Activated CD4-positive, alpha-beta T cell treated with anti-CD3 and anti-CD28 coated beads for 24 hours (primary cell): ENCODE results near the gene AGPS.
"Not testable (repeated sequence)": the region's sequence is repeated elsewhere in the genome, so short reads cannot be mapped to it uniquely, and the experiment has no call there.

ENCODE experiments used
- DNase-seq, 2 donors: peaks; one replicate each; pipeline ENCODE4 v3.0.0-alpha.2; 2020; ENCODE audit warnings: low read depth in 2 of 2

The AGPS gene

GRCh38 chr2:177471990-177472389 is 79.4 kb downstream of the AGPS start:
- no peak for DNase-seq

GRCh38 chr2:177474301-177474700 is 81.7 kb downstream of the AGPS start:
- DNase-seq, result no peak

DNA sequence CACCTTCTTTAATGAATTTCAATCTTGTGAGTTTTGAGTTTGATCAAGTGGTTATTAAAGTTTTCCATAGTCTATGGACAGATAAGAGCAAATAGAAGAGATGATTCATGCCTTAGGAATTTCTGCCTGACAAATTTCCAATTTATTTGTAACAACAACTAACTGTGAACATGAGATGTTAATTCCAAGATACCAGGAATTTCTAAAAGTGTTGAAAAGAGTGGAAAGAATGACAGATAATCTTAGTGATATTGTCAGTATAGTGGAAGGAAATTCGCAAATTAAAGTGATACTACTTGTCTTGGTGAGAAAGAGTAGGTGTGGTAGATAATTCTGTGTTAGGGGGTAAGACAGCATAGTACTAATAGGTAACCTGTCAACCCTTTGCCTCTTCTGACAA is 82.4 kb downstream of the AGPS start:
- DNase-seq, result no peak

- DNase-seq, result no peak
These were observed 84.3 kb downstream of the AGPS start for GRCh38 chr2:177476897-177477296.

GRCh38 chr2:177478029-177478428 is 85.5 kb downstream of the AGPS start:
- no peak for DNase-seq

- no peak for DNase-seq
These were observed 86.3 kb downstream of the AGPS start for GRCh38 chr2:177478907-177479306.

DNA sequence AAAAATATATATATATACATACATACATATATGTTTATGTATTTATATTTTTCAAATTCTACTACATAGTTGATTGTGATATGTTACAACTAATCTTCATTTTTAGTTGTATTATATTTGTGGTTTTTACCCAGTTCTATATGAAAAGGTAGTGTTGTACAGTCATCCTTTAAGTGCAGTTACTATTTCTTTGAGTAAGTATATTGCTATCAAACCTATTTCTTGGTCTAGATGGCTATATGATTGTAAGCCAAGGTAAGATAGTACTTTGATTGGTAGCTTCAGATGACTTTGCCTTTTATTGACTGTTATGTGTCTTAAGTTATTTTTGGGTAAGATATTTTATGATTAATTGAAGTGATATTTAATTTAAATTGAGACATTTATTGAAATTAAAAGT is 89.6 kb downstream of the AGPS start:
- no peak for DNase-seq

DNA sequence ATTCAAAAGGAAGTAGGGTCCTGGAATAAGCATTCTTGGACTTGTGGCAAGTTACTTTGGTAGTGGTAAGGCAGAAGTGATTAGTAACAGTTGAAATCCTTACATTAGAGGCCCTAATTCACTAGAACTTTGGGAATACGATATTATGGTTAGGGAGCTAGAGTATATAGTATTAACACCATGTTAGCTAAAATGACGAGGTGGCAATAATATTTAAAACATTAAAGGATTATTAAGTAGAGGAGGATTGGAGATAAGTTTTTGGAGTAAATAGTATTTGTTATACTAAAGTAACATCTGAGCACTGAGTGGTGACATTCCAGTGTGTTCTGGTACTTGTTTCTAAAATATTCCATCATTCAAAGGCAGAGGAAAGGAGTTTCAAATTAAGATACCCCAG is 91.0 kb downstream of the AGPS start:
- DNase-seq, result no peak

- DNase-seq, result no peak
These were observed 91.7 kb downstream of the AGPS start for GRCh38 chr2:177484180-177484795.

DNA sequence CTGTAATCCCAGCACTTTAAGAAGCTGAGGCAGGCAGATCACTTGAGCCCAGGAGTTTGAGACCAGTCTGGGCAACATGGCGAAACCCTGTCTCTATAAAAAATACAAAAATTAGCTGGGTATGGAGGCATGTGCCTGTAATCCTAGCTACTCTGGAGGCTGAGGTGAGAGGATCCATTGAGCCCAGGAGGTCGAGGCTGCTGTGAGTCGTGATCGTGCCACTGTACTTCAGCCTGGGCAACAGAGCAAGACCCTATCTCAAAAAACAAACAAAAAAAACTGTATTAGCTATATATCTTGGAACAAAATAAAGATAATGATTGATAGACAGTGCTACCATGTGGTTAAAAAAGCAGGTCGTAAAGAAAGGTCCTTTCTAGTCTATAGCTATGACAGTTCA is 93.1 kb downstream of the AGPS start:
- DNase-seq, result not testable (repeated sequence)

GRCh38 chr2:177489719-177490301 is 97.2 kb downstream of the AGPS start:
- no peak for DNase-seq

- no peak for DNase-seq
These were observed 103.4 kb downstream of the AGPS start for GRCh38 chr2:177495945-177496344.

GRCh38 chr2:177496921-177497320 is 104.3 kb downstream of the AGPS start:
- DNase-seq, result no peak

DNA sequence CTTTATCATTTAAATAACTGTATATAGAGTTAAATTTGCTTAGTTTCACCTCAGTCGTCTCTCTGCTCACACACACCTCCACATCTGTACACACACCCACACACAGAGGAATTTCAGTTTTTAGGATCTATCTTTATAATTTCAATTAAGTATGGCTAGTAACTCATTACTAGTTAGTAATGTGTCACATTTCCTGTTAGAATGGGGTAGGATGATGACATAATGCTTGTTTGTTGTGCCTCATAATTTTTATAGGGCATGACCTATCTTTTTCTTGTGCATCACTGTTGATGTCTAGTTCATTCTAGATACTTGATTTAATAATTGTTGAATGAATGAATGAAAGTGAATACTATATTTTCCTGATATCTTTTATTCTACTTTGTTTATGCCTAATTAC is 108.6 kb downstream of the AGPS start:
- DNase-seq, result no peak

GRCh38 chr2:177506505-177506904 is 113.9 kb downstream of the AGPS start:
- no peak for DNase-seq

GRCh38 chr2:177506998-177507397 is 114.4 kb downstream of the AGPS start:
- DNase-seq, result no peak

- DNase-seq, result no peak
These were observed 124.4 kb downstream of the AGPS start for GRCh38 chr2:177516824-177517544.

DNA sequence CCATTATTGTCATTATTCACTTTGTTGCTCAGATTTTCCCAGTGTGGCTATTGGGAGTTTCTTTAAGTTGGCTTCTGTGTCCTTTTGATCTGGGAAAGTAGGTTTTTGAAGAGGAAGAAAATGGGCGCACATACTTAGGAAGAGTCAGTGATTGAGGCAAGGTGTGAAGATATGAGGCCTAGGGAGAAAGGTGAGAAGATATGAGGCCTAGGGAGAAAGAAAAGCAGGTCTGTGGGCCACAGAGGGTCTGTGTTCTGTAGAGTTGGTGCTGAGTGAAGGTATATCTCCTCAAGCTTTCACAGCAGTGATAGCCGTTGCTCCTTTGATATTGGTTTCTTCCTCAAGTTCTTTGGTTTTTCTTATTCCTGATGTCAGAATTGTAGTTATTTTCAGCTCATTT is 126.2 kb downstream of the AGPS start:
- no peak for DNase-seq

DNA sequence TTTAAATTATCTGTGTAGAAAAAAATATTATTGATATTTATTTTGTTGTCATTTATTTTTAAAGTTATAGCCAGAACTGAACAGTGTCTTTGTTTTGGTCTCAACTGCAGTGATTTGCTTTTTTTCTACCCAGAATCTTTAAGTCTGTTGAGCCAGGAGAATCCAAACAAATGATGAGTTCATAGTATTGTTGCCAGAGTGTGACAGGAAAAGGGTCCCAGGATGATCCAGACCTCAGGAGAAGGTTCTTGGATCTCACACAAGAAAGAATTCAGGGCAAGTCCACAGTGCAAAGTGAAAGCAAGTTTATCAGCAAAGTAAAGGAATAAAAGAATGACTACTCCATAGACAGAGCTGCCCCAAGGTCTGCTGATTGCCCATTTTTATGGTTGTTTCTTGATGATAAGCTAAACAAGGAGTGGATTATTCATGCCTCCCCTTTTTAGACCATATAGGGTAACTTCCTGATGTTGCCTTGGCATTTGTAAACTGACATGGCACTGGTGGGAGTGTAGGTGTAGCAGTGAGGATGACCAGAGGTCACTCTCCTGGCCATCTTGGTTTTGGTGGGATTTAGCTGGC is 127.1 kb downstream of the AGPS start:
- no peak for DNase-seq

DNA sequence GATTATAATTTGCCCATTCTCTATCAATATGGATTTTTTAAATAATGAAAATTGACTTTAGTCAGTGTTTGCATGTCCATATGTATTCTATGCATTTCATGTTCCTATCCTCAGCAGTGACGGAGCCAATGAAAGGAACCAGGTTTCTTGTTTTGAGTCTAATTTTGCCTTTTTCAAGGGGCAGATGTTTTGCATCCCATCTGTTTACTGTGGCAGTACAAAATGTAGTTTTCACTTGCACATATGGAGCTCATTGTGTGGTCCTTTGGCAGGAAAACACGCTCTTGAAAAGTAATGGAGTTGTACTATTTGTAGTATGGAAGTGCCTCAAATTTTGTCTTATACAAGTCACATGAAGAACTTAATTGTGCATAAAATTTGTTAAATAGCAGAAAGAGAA is 127.8 kb downstream of the AGPS start:
- no peak for DNase-seq

GRCh38 chr2:177523781-177524180 is 131.2 kb downstream of the AGPS start:
- no peak for DNase-seq

GRCh38 chr2:177525351-177525924 is 132.9 kb downstream of the AGPS start:
- DNase-seq, result no peak
